ENCODE results near the gene CRIP1.

Gene CRIP1

GRCh38 chr14:105471297-105471821, 15.3 kb upstream of the CRIP1 start:
- DNase-seq = no peak

- no peak for DNase-seq
These were observed 14.7 kb upstream of the CRIP1 start for GRCh38 chr14:105471823-105472485.

GRCh38 chr14:105472486-105472991, 14.1 kb upstream of the CRIP1 start:
- DNase-seq = no peak

GRCh38 chr14:105473033-105473676, 13.5 kb upstream of the CRIP1 start:
- no peak for DNase-seq

- peak; percentile 71 for DNase-seq
These were observed 12.8 kb upstream of the CRIP1 start for GRCh38 chr14:105473677-105474482.

GRCh38 chr14:105474483-105475268, 12.0 kb upstream of the CRIP1 start, which contains the start of gene CRIP2:
Gene CRIP2 (plus strand): TSS chr14:105474821. CDS start chr14:105474863, 42 bp downstream.
- peak; percentile 41 for DNase-seq

- DNase-seq = no peak
These were observed 11.2 kb upstream of the CRIP1 start for GRCh38 chr14:105475269-105476096.

GRCh38 chr14:105476097-105476830, 10.4 kb upstream of the CRIP1 start:
- DNase-seq = no peak

GRCh38 chr14:105476831-105477659, 9.6 kb upstream of the CRIP1 start:
- no peak for DNase-seq

GRCh38 chr14:105477660-105478397, 8.9 kb upstream of the CRIP1 start:
- DNase-seq = peak; percentile 39

GRCh38 chr14:105478398-105479251, 8.1 kb upstream of the CRIP1 start:
- peak; percentile 21 for DNase-seq

GRCh38 chr14:105479431-105480158, 7.1 kb upstream of the CRIP1 start:
- no peak for DNase-seq

- no peak for DNase-seq
These were observed 6.4 kb upstream of the CRIP1 start for GRCh38 chr14:105480199-105480746.

- DNase-seq = peak; percentile 90
These were observed 5.6 kb upstream of the CRIP1 start for GRCh38 chr14:105480807-105481801.

GRCh38 chr14:105481886-105482457, 4.7 kb upstream of the CRIP1 start:
- DNase-seq = peak; percentile 90
